Neural cell (in vitro differentiated cells): Measurements from ENCODE around the gene GPR142. TPM values are rescaled to one million over a fixed set of nuclear protein-coding genes. Genes with fewer than 3 reads are reported as not detected.

Experiments used
- H2AFZ ChIP-seq: fragments of 200-600, 300-800 bp; sonication (generic), shearing (Covaris generic); 2 replicates; pipeline ENCODE4 v1.6.0; 2014; ENCODE audit warnings: low read depth, mild to moderate bottlenecking, antibody characterized with exemption, low read length, moderate library complexity
- H3F3A ChIP-seq: fragments of 200-600 bp; shearing (Covaris generic); 2 replicates; pipeline ENCODE4 v1.6.1; 2016; ENCODE audit warnings: mild to moderate bottlenecking, moderate library complexity, mixed read lengths, antibody characterized with exemption, low read length; ENCODE audit not compliant: insufficient read depth, poor library complexity, severe bottlenecking
- H3K27ac ChIP-seq: fragments of 200-600, 300-800 bp; sonication (generic), shearing (Covaris generic); 2 replicates; pipeline ENCODE4 v1.5.1; 2014; ENCODE audit warnings: mild to moderate bottlenecking, low read length, moderate library complexity
- H3K27me3 ChIP-seq: fragments of 300-800, 200-600 bp; sonication (generic), shearing (Covaris generic); 2 replicates; pipeline ENCODE4 v1.6.0; 2014; ENCODE audit warnings: mild to moderate bottlenecking, low read depth, low read length, moderate library complexity; ENCODE audit not compliant: insufficient read depth
- H3K36me3 ChIP-seq: fragments of 300-800, 200-600 bp; sonication (generic), shearing (Covaris generic); 2 replicates; pipeline ENCODE4 v1.5.1; 2014; ENCODE audit warnings: mild to moderate bottlenecking, antibody characterized with exemption, low read length, moderate library complexity; ENCODE audit not compliant: insufficient read depth
- H3K4me2 ChIP-seq: fragments of 300-800, 200-600 bp; sonication (generic), shearing (Covaris generic); 2 replicates; pipeline ENCODE4 v1.6.0; 2014; ENCODE audit warnings: mild to moderate bottlenecking, low read length
- H3K4me3 ChIP-seq: fragments of 300-800, 200-600 bp; sonication (generic), shearing (Covaris generic); 2 replicates; pipeline ENCODE4 v1.5.1; 2014; ENCODE audit warnings: mild to moderate bottlenecking, low read length, moderate library complexity
- H3K79me2 ChIP-seq: fragments of 200-600 bp; shearing (Covaris generic); replicated peaks from 2 replicates; pipeline ENCODE4 v1.6.0; 2014; ENCODE audit warnings: mild to moderate bottlenecking, low read length, moderate library complexity; ENCODE audit not compliant: insufficient read depth
- H3K9ac ChIP-seq: fragments of 300-800, 200-600 bp; sonication (generic), shearing (Covaris generic); 2 replicates; pipeline ENCODE4 v1.6.1; 2016; ENCODE audit warnings: mild to moderate bottlenecking, low read length, mixed read lengths
- H3K9me2 ChIP-seq: fragments of 200-600 bp; shearing (Covaris generic); 2 replicates; pipeline ENCODE4 v1.6.1; 2016; ENCODE audit warnings: mild to moderate bottlenecking, low read length, mixed read lengths; ENCODE audit not compliant: insufficient read depth
- H3K9me3 ChIP-seq: fragments of 200-600, 300-800 bp; sonication (generic), shearing (Covaris generic); 2 replicates; pipeline ENCODE4 v1.6.1; 2016; ENCODE audit warnings: mild to moderate bottlenecking, mixed run types, low read length, moderate library complexity, mixed read lengths
- H4K20me1 ChIP-seq: fragments of 200-600 bp; shearing (Covaris generic); 2 replicates; pipeline ENCODE4 v1.6.1; 2016; ENCODE audit warnings: mild to moderate bottlenecking, mixed run types; ENCODE audit not compliant: insufficient read depth
- EP300 ChIP-seq: fragments of 450-650 bp; conservative IDR thresholded peaks from 2 replicates; pipeline ENCODE4 v1.6.1; 2014; ENCODE audit warnings: antibody characterized with exemption, mild to moderate bottlenecking, moderate library complexity; ENCODE audit not compliant: poor library complexity, severe bottlenecking
- EZH2 ChIP-seq: fragments of 200-600, 300-800 bp; shearing (Covaris generic), sonication (generic); IDR thresholded peaks from 2 replicates; pipeline ENCODE4 v1.6.1; 2014; ENCODE audit warnings: antibody characterized with exemption, low read length, borderline replicate concordance, mild to moderate bottlenecking; ENCODE audit not compliant: insufficient read depth, poor library complexity, severe bottlenecking
- MXI1 ChIP-seq: fragments of 450-650 bp; conservative IDR thresholded peaks from 2 replicates; pipeline ENCODE4 v1.6.1; 2014; ENCODE audit warnings: antibody characterized with exemption, mild to moderate bottlenecking; ENCODE audit not compliant: poor library complexity, severe bottlenecking
- POLR2AphosphoS5 ChIP-seq: IDR thresholded peaks from 2 replicates; pipeline ENCODE4 v1.6.1; 2012
- RAD21 ChIP-seq: fragments of 450-650 bp; conservative IDR thresholded peaks from 2 replicates; pipeline ENCODE4 v1.6.1; 2014; ENCODE audit warnings: antibody characterized with exemption, mild to moderate bottlenecking, moderate library complexity
- SMC3 ChIP-seq: fragments of 450-650 bp; conservative IDR thresholded peaks from 2 replicates; pipeline ENCODE4 v1.6.1; 2014; ENCODE audit warnings: antibody characterized with exemption, mild to moderate bottlenecking, moderate library complexity; ENCODE audit not compliant: poor library complexity
- TAF1 ChIP-seq: IDR thresholded peaks from 2 replicates; pipeline ENCODE4 v1.6.1; 2012; ENCODE audit warnings: low read depth
- polyA plus RNA-seq: library from polyadenylated mRNA; depleted of rRNA; stranded (reverse); fragments of >200 nt; gene quantifications from 2 replicates; pipeline ENCODE4 v1.2.3, GENCODE V29; 2014
- TF ChIP-seq, protein P1 (sequence below): IDR thresholded peaks from 2 replicates; pipeline ENCODE4 v1.6.1; 2012; ENCODE audit warnings: borderline replicate concordance
- TF ChIP-seq, protein P2 (sequence below): fragments of 450-650 bp; IDR thresholded peaks from 2 replicates; pipeline ENCODE4 v1.5.1; 2014; ENCODE audit warnings: antibody characterized with exemption, mild to moderate bottlenecking, moderate library complexity; ENCODE audit not compliant: poor library complexity, severe bottlenecking

The GPR142 gene
- polyA plus RNA-seq, 1 donor from 2014 or later, result not detected

DNA sequence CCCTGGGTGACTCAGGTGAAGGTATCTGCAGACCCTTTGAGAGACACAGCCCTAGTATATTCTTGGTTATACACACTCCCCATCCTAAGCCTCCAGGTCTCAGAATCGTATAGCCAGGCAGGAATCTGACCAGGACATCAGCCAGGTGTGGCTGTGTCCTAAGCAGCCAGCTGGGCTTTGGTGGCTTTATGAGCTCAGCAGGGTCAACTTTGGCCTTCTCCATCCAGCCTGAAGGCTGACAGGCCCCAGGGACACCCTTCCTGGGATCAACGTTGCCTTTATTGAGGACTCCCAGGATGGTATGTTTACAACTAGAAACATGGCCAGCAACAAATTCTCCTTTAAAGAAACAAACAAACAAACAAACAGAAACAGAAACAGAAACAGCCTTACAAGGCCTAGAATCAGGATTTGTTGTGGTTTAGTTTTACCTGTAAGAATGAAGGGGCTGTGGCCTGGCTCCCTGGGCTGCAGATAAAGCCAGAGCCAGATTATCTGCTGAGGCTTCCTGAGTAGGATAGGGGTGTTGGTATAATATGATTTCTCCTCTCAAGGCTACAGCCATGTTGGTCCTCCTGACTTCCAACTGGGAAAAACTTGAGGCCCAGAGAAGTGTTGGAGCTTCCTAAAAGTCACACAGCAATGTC, 32.8 kb upstream of the GPR142 start:
- Histone ChIP-seq H3K4me2 (no peak overlapping the region), H3K27me3 (no peaks in the 10 kb centered on the region), H3K9me2 (no peaks in the 10 kb centered on the region), H3F3A (no peaks in the 10 kb centered on the region), H3K9me3 (no peaks in the 10 kb centered on the region), H4K20me1 (no peaks in the 10 kb centered on the region), H2AFZ (no peak overlapping the region), H3K27ac (no peak overlapping the region), H3K9ac (no peak overlapping the region), H3K4me3 (no peak overlapping the region), H3K36me3 (no peaks in the 10 kb centered on the region), H3K79me2 (no peaks in the 10 kb centered on the region)
- TF ChIP-seq EZH2 (no peak), RAD21 (no peak), SMC3 (no peak), POLR2AphosphoS5 (no peak), TAF1 (no peak), MXI1 (no peak), EP300 (no peak)
- TF ChIP-seq, protein P1, sequence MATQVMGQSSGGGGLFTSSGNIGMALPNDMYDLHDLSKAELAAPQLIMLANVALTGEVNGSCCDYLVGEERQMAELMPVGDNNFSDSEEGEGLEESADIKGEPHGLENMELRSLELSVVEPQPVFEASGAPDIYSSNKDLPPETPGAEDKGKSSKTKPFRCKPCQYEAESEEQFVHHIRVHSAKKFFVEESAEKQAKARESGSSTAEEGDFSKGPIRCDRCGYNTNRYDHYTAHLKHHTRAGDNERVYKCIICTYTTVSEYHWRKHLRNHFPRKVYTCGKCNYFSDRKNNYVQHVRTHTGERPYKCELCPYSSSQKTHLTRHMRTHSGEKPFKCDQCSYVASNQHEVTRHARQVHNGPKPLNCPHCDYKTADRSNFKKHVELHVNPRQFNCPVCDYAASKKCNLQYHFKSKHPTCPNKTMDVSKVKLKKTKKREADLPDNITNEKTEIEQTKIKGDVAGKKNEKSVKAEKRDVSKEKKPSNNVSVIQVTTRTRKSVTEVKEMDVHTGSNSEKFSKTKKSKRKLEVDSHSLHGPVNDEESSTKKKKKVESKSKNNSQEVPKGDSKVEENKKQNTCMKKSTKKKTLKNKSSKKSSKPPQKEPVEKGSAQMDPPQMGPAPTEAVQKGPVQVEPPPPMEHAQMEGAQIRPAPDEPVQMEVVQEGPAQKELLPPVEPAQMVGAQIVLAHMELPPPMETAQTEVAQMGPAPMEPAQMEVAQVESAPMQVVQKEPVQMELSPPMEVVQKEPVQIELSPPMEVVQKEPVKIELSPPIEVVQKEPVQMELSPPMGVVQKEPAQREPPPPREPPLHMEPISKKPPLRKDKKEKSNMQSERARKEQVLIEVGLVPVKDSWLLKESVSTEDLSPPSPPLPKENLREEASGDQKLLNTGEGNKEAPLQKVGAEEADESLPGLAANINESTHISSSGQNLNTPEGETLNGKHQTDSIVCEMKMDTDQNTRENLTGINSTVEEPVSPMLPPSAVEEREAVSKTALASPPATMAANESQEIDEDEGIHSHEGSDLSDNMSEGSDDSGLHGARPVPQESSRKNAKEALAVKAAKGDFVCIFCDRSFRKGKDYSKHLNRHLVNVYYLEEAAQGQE, result no peak
- TF ChIP-seq, protein P2, sequence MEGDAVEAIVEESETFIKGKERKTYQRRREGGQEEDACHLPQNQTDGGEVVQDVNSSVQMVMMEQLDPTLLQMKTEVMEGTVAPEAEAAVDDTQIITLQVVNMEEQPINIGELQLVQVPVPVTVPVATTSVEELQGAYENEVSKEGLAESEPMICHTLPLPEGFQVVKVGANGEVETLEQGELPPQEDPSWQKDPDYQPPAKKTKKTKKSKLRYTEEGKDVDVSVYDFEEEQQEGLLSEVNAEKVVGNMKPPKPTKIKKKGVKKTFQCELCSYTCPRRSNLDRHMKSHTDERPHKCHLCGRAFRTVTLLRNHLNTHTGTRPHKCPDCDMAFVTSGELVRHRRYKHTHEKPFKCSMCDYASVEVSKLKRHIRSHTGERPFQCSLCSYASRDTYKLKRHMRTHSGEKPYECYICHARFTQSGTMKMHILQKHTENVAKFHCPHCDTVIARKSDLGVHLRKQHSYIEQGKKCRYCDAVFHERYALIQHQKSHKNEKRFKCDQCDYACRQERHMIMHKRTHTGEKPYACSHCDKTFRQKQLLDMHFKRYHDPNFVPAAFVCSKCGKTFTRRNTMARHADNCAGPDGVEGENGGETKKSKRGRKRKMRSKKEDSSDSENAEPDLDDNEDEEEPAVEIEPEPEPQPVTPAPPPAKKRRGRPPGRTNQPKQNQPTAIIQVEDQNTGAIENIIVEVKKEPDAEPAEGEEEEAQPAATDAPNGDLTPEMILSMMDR, result no peak

DNA sequence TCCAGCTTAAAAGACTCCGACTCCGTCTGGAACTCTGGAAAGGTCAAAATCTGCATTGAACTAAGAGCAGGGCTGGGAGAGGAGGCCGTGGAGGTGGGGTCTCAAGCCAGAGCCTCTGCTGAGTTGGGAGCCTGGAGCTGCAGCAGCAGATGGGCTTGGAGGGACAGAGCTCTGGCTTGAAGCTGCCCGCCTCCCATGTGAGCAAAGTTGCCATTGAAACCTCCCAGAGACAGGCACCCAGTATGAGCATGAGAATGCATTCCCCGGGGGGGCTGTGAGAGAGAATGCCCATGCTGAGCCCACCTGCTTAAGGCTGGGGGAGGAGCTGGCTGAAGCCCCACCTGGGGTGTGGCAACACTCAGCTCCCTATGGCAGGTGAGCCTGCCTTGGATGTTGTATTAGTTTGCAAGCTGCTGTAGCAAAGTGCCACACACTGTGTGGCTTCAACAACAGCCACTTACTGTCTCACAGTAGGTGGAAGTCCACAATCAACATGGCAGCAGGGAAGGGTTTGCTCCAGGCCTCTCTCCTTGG, 31.7 kb upstream of the GPR142 start:
- H3K4me3 ChIP-seq, result no peak overlapping the region
- H3K9me2 ChIP-seq, result no peaks in the 10 kb centered on the region
- H3K36me3 ChIP-seq, result no peaks in the 10 kb centered on the region
- H3K9ac ChIP-seq, result no peak overlapping the region
- no peak overlapping the region for H3K27ac ChIP-seq
- H2AFZ ChIP-seq, result no peak overlapping the region
- H3K9me3 ChIP-seq, result no peaks in the 10 kb centered on the region
- H3K4me2 ChIP-seq, result no peak overlapping the region
- H3F3A ChIP-seq, result no peaks in the 10 kb centered on the region
- no peak for TF ChIP-seq RAD21
- TF ChIP-seq EZH2, result no peak
- TF ChIP-seq, protein P1, result no peak
- TF ChIP-seq EP300, result no peak
- no peak for TF ChIP-seq SMC3
- TF ChIP-seq TAF1, result no peak
- TF ChIP-seq MXI1, result no peak
- TF ChIP-seq, protein P2, result no peak
- no peak for TF ChIP-seq POLR2AphosphoS5
- H3K79me2 ChIP-seq, result no peaks in the 10 kb centered on the region
- H4K20me1 ChIP-seq, result no peaks in the 10 kb centered on the region
- H3K27me3 ChIP-seq, result no peaks in the 10 kb centered on the region
